HPDE6-E6E7 (cell line): Measurements from ENCODE around the gene GEMIN8.

Experiments
- DNase-seq: peaks from one replicate; pipeline ENCODE4 v3.0.0; 2011; ENCODE audit warnings: missing footprints; ENCODE audit errors: extremely low spot score

GEMIN8 gene, protein sequence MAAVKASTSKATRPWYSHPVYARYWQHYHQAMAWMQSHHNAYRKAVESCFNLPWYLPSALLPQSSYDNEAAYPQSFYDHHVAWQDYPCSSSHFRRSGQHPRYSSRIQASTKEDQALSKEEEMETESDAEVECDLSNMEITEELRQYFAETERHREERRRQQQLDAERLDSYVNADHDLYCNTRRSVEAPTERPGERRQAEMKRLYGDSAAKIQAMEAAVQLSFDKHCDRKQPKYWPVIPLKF

GRCh38 chrX:14029425-14030173 lies at the start of gene GEMIN8:
TSS of gene GEMIN8 (minus strand) at chrX:14029892. CDS start at chrX:14021478, 8,414 bp downstream.
- peak; percentile 56 for DNase-seq

- no peak for DNase-seq
These were observed 46.9 kb upstream of the GEMIN8 start for GRCh38 chrX:14076639-14077038.

DNA sequence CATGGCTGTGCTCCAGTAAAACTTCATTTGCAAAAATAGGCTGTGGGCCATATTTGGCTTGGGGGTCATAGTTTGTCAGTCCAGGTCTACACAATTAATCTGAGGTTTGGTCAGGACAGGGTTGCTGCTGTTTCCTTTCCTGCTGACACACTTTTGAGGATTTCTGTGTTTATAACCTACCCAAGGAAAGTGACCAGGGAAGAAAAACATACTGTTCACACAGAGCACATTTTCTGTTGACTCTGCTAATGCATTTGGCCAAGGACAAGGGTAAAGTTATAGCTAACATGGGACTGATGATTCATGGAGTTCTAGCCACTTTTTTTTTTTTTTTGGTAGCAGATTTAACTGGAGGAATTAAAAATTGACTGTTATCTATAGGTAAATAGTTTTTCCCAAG lies 43.9 kb upstream of the GEMIN8 start:
- no peak for DNase-seq

GRCh38 chrX:14073071-14073470 lies 43.4 kb upstream of the GEMIN8 start:
- no peak for DNase-seq

DNA sequence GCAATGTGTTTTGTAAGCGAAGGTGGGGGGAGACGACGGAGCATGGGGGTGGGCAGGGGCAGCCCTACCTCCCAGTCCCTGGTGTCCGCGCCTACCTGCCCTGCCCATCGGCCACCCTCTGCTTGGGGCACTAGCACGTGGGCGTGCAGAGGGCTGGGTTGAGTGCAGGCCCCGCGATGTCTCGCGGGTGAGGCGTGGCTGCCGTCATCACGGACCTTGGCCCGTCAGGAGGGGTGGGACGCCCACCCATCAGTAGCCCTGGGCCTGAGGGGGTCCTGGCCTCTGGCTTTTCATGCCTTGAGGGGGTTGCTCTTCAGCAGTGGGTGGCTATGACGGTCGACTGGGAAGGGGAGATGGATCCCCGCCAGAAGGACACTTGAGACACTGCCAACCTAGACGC lies 36.1 kb upstream of the GEMIN8 start:
- DNase-seq: no peak

DNA sequence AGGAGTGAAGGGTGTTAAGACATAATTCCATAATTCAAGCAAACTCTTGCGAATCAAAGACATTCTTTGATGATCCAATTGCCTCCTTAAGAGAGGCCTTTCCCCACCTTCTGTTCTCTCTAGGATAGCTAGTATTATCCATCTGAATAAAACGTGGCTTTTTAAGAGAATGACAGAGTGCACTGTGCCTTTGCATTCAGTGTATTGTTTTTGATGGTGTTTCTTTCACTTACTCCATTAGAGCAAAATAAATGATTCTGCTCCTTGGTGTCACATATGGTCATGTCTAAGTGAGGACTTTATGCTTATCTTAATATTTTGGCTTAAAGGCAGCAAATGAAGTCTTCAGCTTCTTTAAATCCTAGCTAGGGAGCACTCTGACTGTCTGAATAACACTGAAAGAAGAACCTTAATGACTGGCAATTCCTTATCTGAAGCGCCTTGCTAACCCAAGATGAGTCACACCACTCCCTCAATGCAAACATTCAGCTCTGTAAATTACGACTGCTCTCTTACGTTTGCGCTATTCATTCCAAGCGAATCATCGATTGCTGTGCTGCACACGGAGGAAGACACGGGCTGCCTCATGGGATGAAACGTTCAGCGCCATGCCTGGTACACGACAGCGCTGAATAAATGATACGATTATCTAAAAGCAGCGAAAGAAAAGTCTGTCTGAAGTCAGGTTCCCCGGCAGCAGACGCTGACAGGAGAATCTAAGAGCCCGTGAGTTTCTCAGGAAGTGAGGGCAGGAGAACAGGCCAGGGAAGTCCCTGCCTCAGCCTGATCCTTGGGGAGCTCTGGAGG lies 35.1 kb upstream of the GEMIN8 start:
- DNase-seq: peak; percentile 10

DNA sequence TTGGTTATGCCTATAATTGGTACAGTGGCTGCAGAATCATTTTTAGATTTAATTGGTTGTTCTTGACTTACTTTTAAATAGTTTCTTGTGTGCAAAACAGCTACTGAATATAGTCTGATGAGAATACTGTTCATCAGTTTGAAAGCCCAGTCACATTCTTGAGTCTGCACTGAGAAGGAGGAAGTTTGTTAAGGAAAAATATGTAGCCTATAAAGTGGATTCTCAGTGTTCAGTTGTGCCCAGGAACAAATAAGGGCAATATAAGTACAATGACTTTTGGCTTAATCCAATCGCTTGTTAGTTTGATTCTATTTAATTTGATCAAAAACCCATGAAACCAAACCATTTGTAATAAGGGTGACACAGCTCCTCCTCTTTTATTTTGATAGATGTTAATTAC lies 32.8 kb upstream of the GEMIN8 start:
- no peak for DNase-seq

DNA sequence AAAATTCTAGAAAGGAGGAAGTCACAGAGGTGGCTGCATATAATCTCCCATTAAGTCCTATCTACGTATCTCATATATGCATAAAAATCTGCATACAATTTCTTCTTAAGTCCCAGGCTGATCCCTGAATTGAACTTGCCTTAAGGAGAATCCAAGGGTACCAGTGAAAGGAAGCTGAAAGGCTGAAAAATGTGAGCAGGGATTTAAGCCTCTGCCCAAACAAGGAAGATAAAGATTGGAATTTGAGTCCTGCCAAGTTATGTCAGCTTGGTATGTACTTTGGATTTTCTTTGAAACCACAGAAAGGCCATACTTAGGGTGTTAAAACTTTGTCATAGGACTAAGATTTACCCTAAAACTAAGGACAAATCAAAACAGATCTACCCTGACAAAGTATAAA lies 26.5 kb upstream of the GEMIN8 start:
- DNase-seq: no peak

GRCh38 chrX:14051416-14051815 lies 21.7 kb upstream of the GEMIN8 start:
- DNase-seq: no peak

GRCh38 chrX:14050709-14051108 lies 21.0 kb upstream of the GEMIN8 start:
- no peak for DNase-seq

GRCh38 chrX:14043209-14043608 lies 13.5 kb upstream of the GEMIN8 start:
- no peak for DNase-seq

GRCh38 chrX:14039344-14039743 lies 9.7 kb upstream of the GEMIN8 start:
- peak; percentile 49 for DNase-seq

GRCh38 chrX:14038375-14039085 lies 8.8 kb upstream of the GEMIN8 start:
- no peak for DNase-seq

DNA sequence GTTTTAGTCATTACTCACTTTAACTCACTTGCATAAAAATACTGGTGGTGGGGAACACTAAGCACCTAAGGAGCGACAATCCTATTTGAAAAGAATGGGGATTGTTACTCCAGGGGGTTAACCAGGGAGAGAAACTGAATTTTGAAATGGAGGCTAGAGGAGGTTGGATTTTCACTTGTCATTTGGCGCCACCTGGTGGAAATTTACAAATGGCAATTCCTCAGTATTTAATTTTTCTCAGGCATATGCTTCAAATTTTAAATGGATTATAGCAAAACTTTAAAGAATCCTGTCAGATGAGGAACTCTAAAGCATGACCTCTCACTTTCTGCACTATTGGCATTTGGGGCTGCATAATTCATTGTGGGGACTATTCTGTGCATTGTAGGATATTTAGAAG lies 2.7 kb upstream of the GEMIN8 start:
- DNase-seq: no peak

- no peak for DNase-seq
These were observed 460 bp upstream of the GEMIN8 start for GRCh38 chrX:14030174-14030530.

DNA sequence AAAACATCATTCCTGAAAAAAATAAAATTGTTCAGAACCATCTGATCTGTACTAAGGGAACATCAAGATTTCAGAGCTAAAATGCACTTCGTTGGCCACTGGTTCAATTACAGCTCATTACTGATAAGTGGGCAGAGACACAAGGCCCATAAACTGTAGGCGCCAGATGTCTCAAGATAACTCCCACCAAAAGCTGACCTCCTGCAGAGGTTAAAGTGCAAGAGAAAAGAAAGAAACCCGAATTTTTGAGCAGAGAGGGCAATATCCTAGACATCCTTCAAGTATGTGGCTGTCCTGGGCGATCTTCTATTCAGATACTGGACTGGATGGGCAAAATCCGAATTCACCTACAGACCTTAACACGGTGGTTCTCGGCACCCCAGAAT lies 660 bp downstream of the GEMIN8 start:
- no peak for DNase-seq

GRCh38 chrX:14028473-14028872 lies 1.2 kb downstream of the GEMIN8 start:
- no peak for DNase-seq

DNA sequence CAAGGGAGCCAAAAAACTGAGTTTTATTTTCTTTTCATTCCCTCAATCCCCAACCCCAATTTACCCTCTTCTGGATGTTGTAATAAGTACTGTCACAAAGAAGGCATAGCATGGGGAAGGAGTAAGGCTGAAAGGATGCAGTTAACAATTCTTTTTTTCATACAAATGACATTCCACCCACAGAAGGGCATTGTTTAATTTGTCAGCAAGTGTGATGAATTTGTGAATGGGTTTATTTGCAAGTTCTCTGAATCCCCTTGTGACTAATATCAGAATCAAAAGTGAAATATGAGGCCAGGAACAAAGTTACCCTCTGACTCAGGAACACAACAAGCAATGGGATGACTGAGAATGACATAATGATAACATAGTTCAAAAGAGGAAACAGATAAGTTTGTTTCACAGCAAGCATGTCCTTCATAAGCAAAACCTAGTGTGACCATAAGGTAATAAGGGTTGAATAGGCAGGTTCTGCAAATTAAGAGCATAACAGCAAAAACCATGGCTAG lies 2.1 kb downstream of the GEMIN8 start:
- no peak for DNase-seq

DNA sequence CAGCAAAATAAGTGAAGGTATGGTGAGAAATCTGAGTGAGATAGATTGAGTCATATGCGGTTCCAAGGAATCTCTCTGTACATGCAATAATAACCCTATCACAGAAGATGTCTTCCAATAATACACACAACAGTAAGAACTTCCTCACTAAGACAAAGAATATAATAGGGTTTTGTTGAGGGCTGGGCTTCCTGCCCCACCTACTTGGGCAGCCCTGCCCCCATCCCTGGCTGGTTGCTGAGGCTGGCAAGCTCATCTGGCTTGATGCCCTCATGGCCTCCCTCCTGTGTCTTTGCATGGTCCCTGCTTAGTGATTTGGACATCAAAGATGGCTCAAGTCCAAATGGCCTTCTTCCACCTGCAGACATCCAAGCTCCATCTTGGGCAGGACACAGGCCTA lies 2.7 kb downstream of the GEMIN8 start:
- DNase-seq: no peak

- no peak for DNase-seq
These were observed 3.6 kb downstream of the GEMIN8 start for GRCh38 chrX:14026121-14026520.

GRCh38 chrX:14022019-14022418 lies 7.7 kb downstream of the GEMIN8 start:
- no peak for DNase-seq

GRCh38 chrX:14017399-14017798 lies 12.3 kb downstream of the GEMIN8 start:
- DNase-seq: no peak
